Measurements from ENCODE around the gene CCNY.

The CCNY gene

GRCh38 chr10:35322636-35323035 is 13.7 kb upstream of the CCNY start:
- no peak for DNase-seq (ENCODE audit: low read depth)
- no peak for TF ChIP-seq CTCF (IDR thresholded peaks at IDR 0.05; ENCODE audit: low read depth, low read length, missing control alignments)
- H3K4me3 ChIP-seq (ENCODE audit: low read depth, low read length): no peak overlapping the region

GRCh38 chr10:35324196-35324595 is 12.1 kb upstream of the CCNY start:
- no peak overlapping the region for H3K4me3 ChIP-seq (ENCODE audit: low read depth, low read length)
- TF ChIP-seq CTCF (IDR thresholded peaks at IDR 0.05; ENCODE audit: low read depth, low read length, missing control alignments): no peak
- no peak for DNase-seq (ENCODE audit: low read depth)

- TF ChIP-seq CTCF (IDR thresholded peaks at IDR 0.05; ENCODE audit: low read depth, low read length, missing control alignments): no peak
- no peak for DNase-seq (ENCODE audit: low read depth)
- no peak overlapping the region for H3K4me3 ChIP-seq (ENCODE audit: low read depth, low read length)
Measured at GRCh38 chr10:35326466-35327235, 9.7 kb upstream of the CCNY start.

GRCh38 chr10:35327790-35328403 is 8.4 kb upstream of the CCNY start:
- no peak overlapping the region for H3K4me3 ChIP-seq (ENCODE audit: low read depth, low read length)
- TF ChIP-seq CTCF (IDR thresholded peaks at IDR 0.05; ENCODE audit: low read depth, low read length, missing control alignments): no peak
- DNase-seq (ENCODE audit: low read depth): no peak

GRCh38 chr10:35328404-35329037 is 7.8 kb upstream of the CCNY start:
- H3K4me3 ChIP-seq (ENCODE audit: low read depth, low read length): no peak overlapping the region
- TF ChIP-seq CTCF (IDR thresholded peaks at IDR 0.05; ENCODE audit: low read depth, low read length, missing control alignments): no peak
- no peak for DNase-seq (ENCODE audit: low read depth)

GRCh38 chr10:35329520-35329919 is 6.8 kb upstream of the CCNY start:
- DNase-seq (ENCODE audit: low read depth): no peak
- H3K4me3 ChIP-seq (ENCODE audit: low read depth, low read length): no peak overlapping the region
- no peak for TF ChIP-seq CTCF (IDR thresholded peaks at IDR 0.05; ENCODE audit: low read depth, low read length, missing control alignments)

Measured in GM12864 (cell line).